H9 (cell line): ENCODE data around the gene ANKRD39. TPM values are rescaled to one million over a fixed set of nuclear protein-coding genes. Genes with fewer than 3 reads are reported as not detected.

Experiments
- DNase-seq: peaks from one replicate; pipeline ENCODE4 v3.0.0-alpha.2; 2017
- H2AFZ ChIP-seq: one replicate; pipeline ENCODE4 v1.6.1; 2013; ENCODE audit warnings: mild to moderate bottlenecking, low read length, control low read depth, moderate library complexity
- H2AK5ac ChIP-seq: 2 replicates; pipeline ENCODE4 v1.6.1; 2013; ENCODE audit warnings: low read length, control low read depth, mixed read lengths; ENCODE audit not compliant: insufficient read length
- H2BK120ac ChIP-seq: one replicate; pipeline ENCODE4 v1.6.1; 2013; ENCODE audit warnings: low read depth, mild to moderate bottlenecking, low read length, control low read depth, inconsistent platforms; ENCODE audit not compliant: poor library complexity, severe bottlenecking
- H2BK12ac ChIP-seq: 2 replicates; pipeline ENCODE4 v1.6.1; 2013; ENCODE audit warnings: low read length, control low read depth, mixed read lengths, low read depth; ENCODE audit not compliant: insufficient read length
- H2BK15ac ChIP-seq: 2 replicates; pipeline ENCODE4 v1.6.1; 2013; ENCODE audit warnings: low read depth, low read length, control low read depth
- H2BK20ac ChIP-seq: one replicate; pipeline ENCODE4 v1.6.1; 2013; ENCODE audit warnings: low read depth, mild to moderate bottlenecking, low read length, control low read depth, inconsistent platforms; ENCODE audit not compliant: poor library complexity, severe bottlenecking
- H2BK5ac ChIP-seq: 2 replicates; pipeline ENCODE4 v1.6.1; 2013; ENCODE audit warnings: low read length, control low read depth, mixed read lengths; ENCODE audit not compliant: insufficient read length
- H3K14ac ChIP-seq: 2 replicates; pipeline ENCODE4 v1.6.1; 2013; ENCODE audit warnings: low read length, control low read depth; ENCODE audit not compliant: insufficient read depth
- H3K18ac ChIP-seq: 2 replicates; pipeline ENCODE4 v1.6.1; 2013; ENCODE audit warnings: low read depth, mild to moderate bottlenecking, mixed read lengths, low read length, control low read depth; ENCODE audit not compliant: insufficient read length
- H3K23ac ChIP-seq: 2 replicates; pipeline ENCODE4 v1.6.1; 2013; ENCODE audit warnings: low read length, control low read depth, mixed read lengths, low read depth; ENCODE audit not compliant: insufficient read length
- H3K23me2 ChIP-seq: 2 replicates; pipeline ENCODE4 v1.6.1; 2013; ENCODE audit warnings: low read depth, mild to moderate bottlenecking, mixed read lengths, low read length, control low read depth; ENCODE audit not compliant: insufficient read length, poor library complexity, severe bottlenecking
- H3K27ac ChIP-seq: 2 replicates; pipeline ENCODE4 v1.5.1; 2013; ENCODE audit warnings: low read length, control low read depth, mixed read lengths, low read depth; ENCODE audit not compliant: insufficient read length
- H3K27me3 ChIP-seq: 2 replicates; pipeline ENCODE4 v1.6.1; 2013; ENCODE audit warnings: low read length, control low read depth, inconsistent platforms; ENCODE audit not compliant: insufficient read depth
- H3K4ac ChIP-seq: 2 replicates; pipeline ENCODE4 v1.6.1; 2013; ENCODE audit warnings: low read depth, mild to moderate bottlenecking, control low read depth, inconsistent platforms, low read length, moderate library complexity
- H3K4me1 ChIP-seq: 2 replicates; pipeline ENCODE4 v1.6.1; 2013; ENCODE audit warnings: low read length, control low read depth, inconsistent platforms; ENCODE audit not compliant: insufficient read depth
- H3K4me2 ChIP-seq: 2 replicates; pipeline ENCODE4 v1.6.1; 2013; ENCODE audit warnings: low read length, control low read depth, mixed read lengths; ENCODE audit not compliant: insufficient read length, insufficient read depth
- H3K56ac ChIP-seq: 2 replicates; pipeline ENCODE4 v1.6.1; 2013; ENCODE audit warnings: low read depth, mild to moderate bottlenecking, mixed read lengths, low read length, control low read depth; ENCODE audit not compliant: insufficient read length
- H3K79me1 ChIP-seq: 2 replicates; pipeline ENCODE4 v1.6.1; 2013; ENCODE audit warnings: low read depth, mild to moderate bottlenecking, moderate library complexity, low read length, control low read depth, inconsistent platforms; ENCODE audit not compliant: insufficient read depth, poor library complexity, severe bottlenecking
- H3K79me2 ChIP-seq: 2 replicates; pipeline ENCODE4 v1.6.1; 2013; ENCODE audit warnings: low read length, control low read depth, inconsistent platforms; ENCODE audit not compliant: insufficient read depth
- H3K9ac ChIP-seq: 2 replicates; pipeline ENCODE4 v1.6.1; 2013; ENCODE audit warnings: low read length, control low read depth, mixed read lengths; ENCODE audit not compliant: insufficient read length; ENCODE audit errors: extremely low read depth
- H3K9me3 ChIP-seq: one replicate; pipeline ENCODE4 v1.6.1; 2013; ENCODE audit warnings: low read depth, low read length, inconsistent platforms; ENCODE audit not compliant: control insufficient read depth
- H3T11ph ChIP-seq: one replicate; pipeline ENCODE4 v1.6.1; 2013; ENCODE audit warnings: mild to moderate bottlenecking, low read length, control low read depth, inconsistent platforms
- H4K20me1 ChIP-seq: one replicate; pipeline ENCODE4 v1.6.1; 2013; ENCODE audit not compliant: control insufficient read depth, insufficient read length, insufficient read depth
- H4K5ac ChIP-seq: 2 replicates; pipeline ENCODE4 v1.6.1; 2013; ENCODE audit warnings: low read depth, mild to moderate bottlenecking, mixed read lengths, low read length, control low read depth; ENCODE audit not compliant: insufficient read length
- H4K8ac ChIP-seq: replicated peaks from 2 replicates; pipeline ENCODE4 v1.6.1; 2013; ENCODE audit warnings: low read length, control low read depth, mixed read lengths, low read depth; ENCODE audit not compliant: insufficient read length
- H4K91ac ChIP-seq: 2 replicates; pipeline ENCODE4 v1.6.1; 2013; ENCODE audit warnings: low read depth, mild to moderate bottlenecking, moderate library complexity, mixed read lengths, low read length, control low read depth; ENCODE audit not compliant: insufficient read length
- H3K27ac Mint-ChIP-seq, 3 experiments: 2 replicates in 2 of 3; 3 replicates in 1 of 3; pipeline ENCODE4 v1.8.0; 2020 to 2021; ENCODE audit warnings: mixed read lengths in 3 of 3, mild to moderate bottlenecking in 1 of 3, moderate library complexity in 1 of 3
- H3K27me3 Mint-ChIP-seq: 2 replicates; pipeline ENCODE4 v1.8.0; 2021; ENCODE audit warnings: low read depth, mild to moderate bottlenecking, moderate library complexity, mixed read lengths
- H3K36me3 Mint-ChIP-seq, 3 experiments: 2 replicates in 2 of 3; 3 replicates in 1 of 3; pipeline ENCODE4 v1.8.0; 2020 to 2021; ENCODE audit warnings: low read depth in 3 of 3, mixed read lengths in 3 of 3; ENCODE audit not compliant: insufficient read depth in 1 of 3
- H3K4me1 Mint-ChIP-seq, 2 experiments: 2 replicates each; pipeline ENCODE4 v1.8.0; 2020; ENCODE audit warnings: mixed read lengths in 2 of 2
- H3K4me3 Mint-ChIP-seq, 2 experiments: 2 replicates in 1 of 2; 3 replicates in 1 of 2; pipeline ENCODE4 v1.8.0; 2020 to 2021; ENCODE audit warnings: mild to moderate bottlenecking in 2 of 2, mixed read lengths in 2 of 2, moderate library complexity in 1 of 2
- H3K9me3 Mint-ChIP-seq, 2 experiments: 2 replicates in 1 of 2; 3 replicates in 1 of 2; pipeline ENCODE4 v1.8.0; 2020; ENCODE audit warnings: mild to moderate bottlenecking in 2 of 2, mixed read lengths in 2 of 2, moderate library complexity in 1 of 2
- CTCF ChIP-seq: fragments of 200-600 bp; sonication (generic); conservative IDR thresholded peaks from 3 replicates; pipeline ENCODE4 v1.8.0; 2021; ENCODE audit warnings: antibody characterized with exemption, mild to moderate bottlenecking
- WGBS: extraction: QIAGEN DNeasy Blood & Tissue Kit; methylation state at CpG from one replicate; pipeline ENCODE4 v1.1.7; 2013; ENCODE audit warnings: missing lambda C conversion rate, low lambda C conversion rate, mixed read lengths; ENCODE audit not compliant: insufficient read length; ENCODE audit errors: extremely low coverage; 5-methylcytosine and 5-hydroxymethylcytosine counted together
- total RNA-seq: library from RNA; stranded (reverse); gene quantifications from 2 replicates; pipeline ENCODE4 v1.2.1, GENCODE V29; 2021

The ANKRD39 gene
- total RNA-seq, 1 experiment from 2014 or later, result 13.0 TPM

- Histone ChIP-seq H3K4me2 (no peak overlapping the region), H3K4ac (no peak overlapping the region), H3K18ac (no peak overlapping the region), H2BK20ac (no peak overlapping the region), H4K91ac (no peak overlapping the region), H3K27me3 (no peaks in the 10 kb centered on the region), H2BK5ac (no peak overlapping the region), H2BK15ac (no peak overlapping the region), H3K56ac (no peak overlapping the region), H3K79me2 (no peaks in the 10 kb centered on the region), H3K9ac (no peak overlapping the region), H2AFZ (no peak overlapping the region), H3K27ac (no peak overlapping the region), H4K5ac (no peak overlapping the region), H4K8ac (no peak overlapping the region), H3K23ac (no peak overlapping the region), H3K14ac (no peak overlapping the region), H3K79me1 (no peaks in the 10 kb centered on the region), H3K9me3 (no peaks in the 10 kb centered on the region), H2AK5ac (no peak overlapping the region), H2BK120ac (no peak overlapping the region), H3T11ph (no peak overlapping the region), H3K4me1 (no peaks in the 10 kb centered on the region), H3K23me2 (peaks cover 4% of the 10 kb centered on the region), H4K20me1 (no peaks in the 10 kb centered on the region), H2BK12ac (no peak overlapping the region)
- H3K27ac Mint-ChIP-seq, result no peak overlapping the region
- no peaks in the 10 kb centered on the region for H3K9me3 Mint-ChIP-seq
- peaks cover 6 to 7% of the 10 kb centered on the region in 2 experiments for H3K4me1 Mint-ChIP-seq
- no peak overlapping the region for H3K4me3 Mint-ChIP-seq
- peaks cover 3 to 7% (median 4%) of the 10 kb centered on the region in 3 experiments; a peak in 5 of 7 replicates for H3K36me3 Mint-ChIP-seq
- TF ChIP-seq CTCF, result no peak
- no peaks in the 10 kb centered on the region; the same call in 1 of the 2 replicates for H3K27me3 Mint-ChIP-seq
- DNase-seq, result no peak
- WGBS, result no CpG with 5 or more reads among the region's 3 CpGs
These were observed 45.9 kb downstream of the ANKRD39 start for GRCh38 chr2:96811917-96812316.
